WTC11 (cell line): ENCODE data around the gene SLIT1. TPM values are rescaled to one million over a fixed set of nuclear protein-coding genes. Genes with fewer than 3 reads are reported as not detected.

Experiments
- ATAC-seq: fragments of 200-7000 bp; cut with Tn5 transposase; 2 replicates; pipeline ENCODE4 v1.10.0; 2021; ENCODE audit warnings: mild to moderate bottlenecking, moderate library complexity
- CTCF ChIA-PET: fragments of 300-600 bp; sonication (Branson Sonifier 250); formaldehyde crosslinking; loops from one replicate; lab custom pipeline; 2021; ENCODE audit warnings: antibody characterized with exemption; lab: Charles Lee
- POLR2A ChIA-PET: fragments of 350-600 bp; sonication (Branson Sonifier 250); formaldehyde crosslinking; loops from one replicate; lab custom pipeline; 2021; ENCODE audit warnings: antibody characterized with exemption; lab: Charles Lee
- DNase-seq: peaks from one replicate; pipeline ENCODE4 v3.0.0; 2021; ENCODE audit warnings: low spot score
- H3K27ac Mint-ChIP-seq: 2 replicates; pipeline ENCODE4 v1.8.0; 2021; ENCODE audit warnings: mixed read lengths
- H3K27me3 Mint-ChIP-seq: 2 replicates; pipeline ENCODE4 v1.8.0; 2021; ENCODE audit warnings: low read depth, mild to moderate bottlenecking, moderate library complexity, mixed read lengths
- H3K36me3 Mint-ChIP-seq: 2 replicates; pipeline ENCODE4 v1.8.0; 2021; ENCODE audit warnings: mixed read lengths
- H3K4me1 Mint-ChIP-seq: 2 replicates; pipeline ENCODE4 v1.8.0; 2022; ENCODE audit warnings: mixed read lengths
- H3K4me3 Mint-ChIP-seq: 2 replicates; pipeline ENCODE4 v1.8.0; 2021; ENCODE audit warnings: mild to moderate bottlenecking, moderate library complexity, mixed read lengths
- H3K9me3 Mint-ChIP-seq: 2 replicates; pipeline ENCODE4 v1.8.0; 2021; ENCODE audit warnings: mixed read lengths
- ATF1 ChIP-seq: sonication (generic); formaldehyde crosslinking; IDR thresholded peaks from 2 replicates; pipeline ENCODE4 v1.8.1; 2023; ENCODE audit warnings: mild to moderate bottlenecking, moderate library complexity, missing genetic modification reagents
- E2F5 ChIP-seq: sonication (generic); formaldehyde crosslinking; IDR thresholded peaks from 2 replicates; pipeline ENCODE4 v1.8.1; 2022; ENCODE audit warnings: mild to moderate bottlenecking, moderate library complexity, missing genetic modification reagents
- FOXJ3 ChIP-seq: sonication (generic); formaldehyde crosslinking; IDR thresholded peaks from 2 replicates; pipeline ENCODE4 v1.9.0; 2021; ENCODE audit warnings: missing genetic modification reagents, mild to moderate bottlenecking, borderline replicate concordance
- HMGA2 ChIP-seq: fragments of 250-450 bp; sonication (Bioruptor Pico); IDR thresholded peaks from 2 replicates; pipeline ENCODE4 v1.4.0; 2021; ENCODE audit warnings: mild to moderate bottlenecking, moderate library complexity
- IRF2 ChIP-seq: sonication (generic); formaldehyde crosslinking; IDR thresholded peaks from 2 replicates; pipeline ENCODE4 v1.8.0; 2022; ENCODE audit warnings: low read depth, missing genetic modification reagents, borderline replicate concordance
- MYBL2 ChIP-seq: sonication (generic); formaldehyde crosslinking; IDR thresholded peaks from 2 replicates; pipeline ENCODE4 v1.8.1; 2023; ENCODE audit warnings: mild to moderate bottlenecking, moderate library complexity, missing genetic modification reagents
- NFE2L1 ChIP-seq: sonication (generic); formaldehyde crosslinking; IDR thresholded peaks from 2 replicates; pipeline ENCODE4 v1.8.1; 2023; ENCODE audit warnings: missing genetic modification reagents
- NR1H2 ChIP-seq: sonication (generic); formaldehyde crosslinking; IDR thresholded peaks from 2 replicates; pipeline ENCODE4 v1.9.0; 2021; ENCODE audit warnings: mild to moderate bottlenecking, moderate library complexity, missing genetic modification reagents
- RORB ChIP-seq: fragments of 250-450 bp; sonication (Bioruptor Pico); IDR thresholded peaks from 2 replicates; pipeline ENCODE4 v1.9.0; 2021; ENCODE audit warnings: mild to moderate bottlenecking
- SOX15 ChIP-seq: fragments of 250-450 bp; sonication (Bioruptor Pico); IDR thresholded peaks from 2 replicates; pipeline ENCODE4 v1.9.0; 2021; ENCODE audit warnings: mild to moderate bottlenecking
- SP1 ChIP-seq: sonication (generic); formaldehyde crosslinking; conservative IDR thresholded peaks from 2 replicates; pipeline ENCODE4 v1.8.1; 2022; ENCODE audit warnings: missing genetic modification reagents
- USF1 ChIP-seq: sonication (generic); formaldehyde crosslinking; IDR thresholded peaks from 2 replicates; pipeline ENCODE4 v1.8.0; 2022; ENCODE audit warnings: mild to moderate bottlenecking, missing genetic modification reagents
- ZBTB21 ChIP-seq: sonication (generic); formaldehyde crosslinking; IDR thresholded peaks from 2 replicates; pipeline ENCODE4 v1.8.1; 2023; ENCODE audit warnings: mild to moderate bottlenecking, missing genetic modification reagents, borderline replicate concordance
- ZNF317 ChIP-seq: sonication (generic); formaldehyde crosslinking; IDR thresholded peaks from 2 replicates; pipeline ENCODE4 v1.8.1; 2023; ENCODE audit warnings: low read depth, mild to moderate bottlenecking, moderate library complexity, missing genetic modification reagents, borderline replicate concordance
- ZNF396 ChIP-seq: fragments of 250-450 bp; sonication (Bioruptor Pico); IDR thresholded peaks from 2 replicates; pipeline ENCODE4 v1.8.0; 2021; ENCODE audit warnings: mild to moderate bottlenecking, moderate library complexity, borderline replicate concordance
- ZNF416 ChIP-seq: fragments of 250-450 bp; sonication (Bioruptor Pico); IDR thresholded peaks from 2 replicates; pipeline ENCODE4 v1.9.0; 2021; ENCODE audit warnings: mild to moderate bottlenecking, inconsistent platforms
- ZNF423 ChIP-seq: fragments of 250-450 bp; sonication (Bioruptor Pico); IDR thresholded peaks from 2 replicates; pipeline ENCODE4 v2.1.2; 2022; ENCODE audit warnings: mild to moderate bottlenecking, moderate library complexity
- ZNF425 ChIP-seq: fragments of 250-450 bp; sonication (Bioruptor Pico); conservative IDR thresholded peaks from 2 replicates; pipeline ENCODE4 v1.9.0; 2021; ENCODE audit warnings: mild to moderate bottlenecking
- total RNA-seq: library from RNA; stranded (reverse); gene quantifications from 3 replicates; pipeline ENCODE4 v1.2.3, GENCODE V29; 2021
- TF ChIP-seq, protein P1 (sequence below): sonication (generic); formaldehyde crosslinking; IDR thresholded peaks from 2 replicates; pipeline ENCODE4 v1.8.1; 2023; ENCODE audit warnings: mild to moderate bottlenecking, missing genetic modification reagents
- TF ChIP-seq, protein P2 (sequence below): sonication (generic); formaldehyde crosslinking; IDR thresholded peaks from 2 replicates; pipeline ENCODE4 v1.8.1; 2022; ENCODE audit warnings: low read depth, missing genetic modification reagents, borderline replicate concordance
- TF ChIP-seq, protein P3 (sequence below): sonication (generic); formaldehyde crosslinking; IDR thresholded peaks from 2 replicates; pipeline ENCODE4 v1.8.1; 2022; ENCODE audit warnings: mild to moderate bottlenecking, missing genetic modification reagents, moderate library complexity, borderline replicate concordance
- TF ChIP-seq, protein P4 (sequence below): fragments of 250-450 bp; sonication (Bioruptor Pico); IDR thresholded peaks from 2 replicates; pipeline ENCODE4 v1.9.0; 2021; ENCODE audit warnings: mild to moderate bottlenecking

Gene SLIT1
- total RNA-seq, 1 experiment from 2014 or later = 1.6 TPM

- no peak overlapping the region for H3K27ac Mint-ChIP-seq
- POLR2A ChIA-PET = interaction anchor here (0.6 kb wide), 1 partner anchor 14 kb away, joined by 11 read pairs; no protein-coding TSS in a partner anchor
- CTCF ChIA-PET = interaction anchor here (1.0 to 3.0 kb wide), 3 partner anchors 21 to 42 kb away, joined by 3 to 18 read pairs (median 5); no protein-coding TSS in a partner anchor
- H3K4me1 Mint-ChIP-seq = peaks cover 4% of the 10 kb centered on the region
- DNase-seq = no peak
- H3K4me3 Mint-ChIP-seq = no peak overlapping the region
- TF ChIP-seq ZNF425 (CRISPR knock-in tag) (no peak), ZNF423 (CRISPR knock-in tag) (no peak), SP1 (CRISPR knock-in tag) (no peak), RORB (CRISPR knock-in tag) (no peak), ZBTB21 (CRISPR knock-in tag) (no peak), IRF2 (CRISPR knock-in tag) (no peak), USF1 (CRISPR knock-in tag) (no peak), E2F5 (no peak), NFE2L1 (CRISPR knock-in tag) (no peak), ZNF396 (CRISPR knock-in tag) (no peak), HMGA2 (CRISPR knock-in tag) (no peak)
- TF ChIP-seq, protein P1, sequence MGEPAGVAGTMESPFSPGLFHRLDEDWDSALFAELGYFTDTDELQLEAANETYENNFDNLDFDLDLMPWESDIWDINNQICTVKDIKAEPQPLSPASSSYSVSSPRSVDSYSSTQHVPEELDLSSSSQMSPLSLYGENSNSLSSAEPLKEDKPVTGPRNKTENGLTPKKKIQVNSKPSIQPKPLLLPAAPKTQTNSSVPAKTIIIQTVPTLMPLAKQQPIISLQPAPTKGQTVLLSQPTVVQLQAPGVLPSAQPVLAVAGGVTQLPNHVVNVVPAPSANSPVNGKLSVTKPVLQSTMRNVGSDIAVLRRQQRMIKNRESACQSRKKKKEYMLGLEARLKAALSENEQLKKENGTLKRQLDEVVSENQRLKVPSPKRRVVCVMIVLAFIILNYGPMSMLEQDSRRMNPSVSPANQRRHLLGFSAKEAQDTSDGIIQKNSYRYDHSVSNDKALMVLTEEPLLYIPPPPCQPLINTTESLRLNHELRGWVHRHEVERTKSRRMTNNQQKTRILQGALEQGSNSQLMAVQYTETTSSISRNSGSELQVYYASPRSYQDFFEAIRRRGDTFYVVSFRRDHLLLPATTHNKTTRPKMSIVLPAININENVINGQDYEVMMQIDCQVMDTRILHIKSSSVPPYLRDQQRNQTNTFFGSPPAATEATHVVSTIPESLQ (CRISPR knock-in tag) = no peak
- TF ChIP-seq, all 79 proteins: peak for 0
- Mint-ChIP-seq H3K9me3 (peaks cover 17% of the 10 kb centered on the region), H3K36me3 (peaks cover 12% of the 10 kb centered on the region), H3K27me3 (peaks cover 3% of the 10 kb centered on the region; the same call in 1 of the 2 replicates)
- ATAC-seq = no peak
Measured at GRCh38 chr10:97004591-97004990, 181.2 kb downstream of the SLIT1 start.

- Mint-ChIP-seq H3K27me3 (peaks cover 3% of the 10 kb centered on the region; the same call in 1 of the 2 replicates), H3K4me3 (no peak overlapping the region), H3K4me1 (peaks cover 4% of the 10 kb centered on the region), H3K9me3 (peaks cover 17% of the 10 kb centered on the region), H3K36me3 (peaks cover 12% of the 10 kb centered on the region), H3K27ac (no peak overlapping the region)
- DNase-seq (no peak), ATAC-seq (no peak)
- ChIA-PET CTCF (interaction anchor here (0.9 to 3.0 kb wide), 6 partner anchors 17 to 69 kb away, joined by 3 to 18 read pairs (median 3); no protein-coding TSS in a partner anchor), POLR2A (no interaction called here)
- TF ChIP-seq, protein P2, sequence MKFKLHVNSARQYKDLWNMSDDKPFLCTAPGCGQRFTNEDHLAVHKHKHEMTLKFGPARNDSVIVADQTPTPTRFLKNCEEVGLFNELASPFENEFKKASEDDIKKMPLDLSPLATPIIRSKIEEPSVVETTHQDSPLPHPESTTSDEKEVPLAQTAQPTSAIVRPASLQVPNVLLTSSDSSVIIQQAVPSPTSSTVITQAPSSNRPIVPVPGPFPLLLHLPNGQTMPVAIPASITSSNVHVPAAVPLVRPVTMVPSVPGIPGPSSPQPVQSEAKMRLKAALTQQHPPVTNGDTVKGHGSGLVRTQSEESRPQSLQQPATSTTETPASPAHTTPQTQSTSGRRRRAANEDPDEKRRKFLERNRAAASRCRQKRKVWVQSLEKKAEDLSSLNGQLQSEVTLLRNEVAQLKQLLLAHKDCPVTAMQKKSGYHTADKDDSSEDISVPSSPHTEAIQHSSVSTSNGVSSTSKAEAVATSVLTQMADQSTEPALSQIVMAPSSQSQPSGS = no peak
- no peak for TF ChIP-seq USF1 (CRISPR knock-in tag)
- TF ChIP-seq ZNF425 (CRISPR knock-in tag) = no peak
- TF ChIP-seq ATF1 (CRISPR knock-in tag) = no peak
- no peak for TF ChIP-seq ZNF416 (CRISPR knock-in tag)
- TF ChIP-seq ZNF396 (CRISPR knock-in tag) = no peak
- TF ChIP-seq, protein P3, sequence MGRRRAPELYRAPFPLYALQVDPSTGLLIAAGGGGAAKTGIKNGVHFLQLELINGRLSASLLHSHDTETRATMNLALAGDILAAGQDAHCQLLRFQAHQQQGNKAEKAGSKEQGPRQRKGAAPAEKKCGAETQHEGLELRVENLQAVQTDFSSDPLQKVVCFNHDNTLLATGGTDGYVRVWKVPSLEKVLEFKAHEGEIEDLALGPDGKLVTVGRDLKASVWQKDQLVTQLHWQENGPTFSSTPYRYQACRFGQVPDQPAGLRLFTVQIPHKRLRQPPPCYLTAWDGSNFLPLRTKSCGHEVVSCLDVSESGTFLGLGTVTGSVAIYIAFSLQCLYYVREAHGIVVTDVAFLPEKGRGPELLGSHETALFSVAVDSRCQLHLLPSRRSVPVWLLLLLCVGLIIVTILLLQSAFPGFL = no peak
- TF ChIP-seq SOX15 (CRISPR knock-in tag) = no peak
- no peak for TF ChIP-seq FOXJ3
- no peak for TF ChIP-seq RORB (CRISPR knock-in tag)
- TF ChIP-seq ZNF317 (CRISPR knock-in tag) = no peak
- TF ChIP-seq IRF2 (CRISPR knock-in tag) = no peak
- no peak for TF ChIP-seq MYBL2 (CRISPR knock-in tag)
- TF ChIP-seq, protein P4, sequence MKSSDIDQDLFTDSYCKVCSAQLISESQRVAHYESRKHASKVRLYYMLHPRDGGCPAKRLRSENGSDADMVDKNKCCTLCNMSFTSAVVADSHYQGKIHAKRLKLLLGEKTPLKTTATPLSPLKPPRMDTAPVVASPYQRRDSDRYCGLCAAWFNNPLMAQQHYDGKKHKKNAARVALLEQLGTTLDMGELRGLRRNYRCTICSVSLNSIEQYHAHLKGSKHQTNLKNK (CRISPR knock-in tag) = no peak
- TF ChIP-seq NR1H2 (CRISPR knock-in tag) = no peak
Measured at GRCh38 chr10:97003804-97004201, 182.0 kb downstream of the SLIT1 start.
